ENCODE results near the gene NLRP9. TPM values are rescaled to one million over a fixed set of nuclear protein-coding genes. Genes with fewer than 3 reads are reported as not detected.

Gene NLRP9
- total RNA-seq, 1 experiment from 2014 or later = not detected

DNA sequence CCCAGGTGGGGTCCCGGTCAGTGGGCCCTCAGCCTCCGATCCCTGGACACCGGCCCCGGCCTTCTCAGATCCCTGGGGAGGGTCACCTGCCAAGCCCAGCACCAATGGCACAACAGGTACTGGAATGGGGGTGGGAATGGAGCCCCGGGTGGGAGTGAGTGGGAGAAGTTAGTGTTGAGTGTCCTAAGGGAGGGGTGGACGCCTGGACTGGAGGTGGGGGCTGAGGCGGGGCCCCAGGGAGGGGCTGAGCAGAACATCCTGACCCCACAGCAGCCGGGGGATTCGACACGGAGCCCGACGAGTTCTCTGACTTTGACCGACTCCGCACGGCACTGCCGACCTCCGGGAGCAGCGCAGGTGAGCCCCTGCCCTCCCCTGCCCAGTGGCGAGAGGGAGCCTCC, 45.5 kb downstream of the NLRP9 start:
- DNase-seq (ENCODE audit: low read depth, low spot score) = no peak
- in situ Hi-C loops (cut with HindIII; ENCODE audit: low pct_unique_long_range_greater_than_20kb, low sequenced_read_pairs) = no loop called here

GRCh38 chr19:55691561-55692481, 46.4 kb downstream of the NLRP9 start:
- DNase-seq (ENCODE audit: low read depth, low spot score) = no peak
- in situ Hi-C loops (cut with HindIII; ENCODE audit: low pct_unique_long_range_greater_than_20kb, low sequenced_read_pairs) = no loop called here

DNA sequence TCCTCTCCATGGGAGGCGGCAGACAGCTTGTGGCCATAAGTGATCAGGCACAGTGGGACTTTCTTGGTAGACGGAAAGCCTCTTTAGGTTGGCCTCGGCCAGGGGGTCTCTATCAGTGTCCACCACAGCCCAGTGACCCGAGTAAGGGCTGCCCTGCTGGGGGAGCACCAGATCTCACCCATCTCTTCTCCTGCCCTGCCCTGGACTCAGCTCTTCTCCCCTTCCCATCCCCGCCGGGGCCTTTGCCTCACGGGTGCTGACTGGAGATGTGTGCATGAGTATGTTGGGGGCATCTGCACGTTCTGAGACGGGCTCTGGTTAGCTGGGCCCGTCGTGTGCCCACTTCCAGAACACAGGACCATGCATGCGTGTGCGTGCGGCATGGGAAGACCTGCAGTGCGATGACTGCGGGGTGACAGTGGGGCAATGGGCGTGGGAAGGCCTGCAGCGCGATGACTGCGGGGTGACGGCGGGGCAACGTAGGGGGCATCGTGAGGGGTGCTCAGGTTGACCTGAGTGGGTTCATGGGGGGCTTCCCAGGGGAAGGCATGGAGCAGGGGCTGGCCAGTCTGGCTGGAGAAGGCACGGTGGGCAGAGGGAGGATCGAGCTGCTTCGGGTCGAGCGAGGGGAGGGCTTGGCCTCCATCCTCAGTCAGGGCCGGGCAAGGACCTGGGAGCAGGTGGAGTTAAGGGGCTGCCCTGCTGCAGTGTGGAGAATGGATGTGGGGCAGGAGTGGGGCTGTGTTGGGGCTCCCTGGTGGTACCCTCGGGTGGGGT, 47.2 kb downstream of the NLRP9 start:
- in situ Hi-C loops (cut with HindIII; ENCODE audit: low pct_unique_long_range_greater_than_20kb, low sequenced_read_pairs) = no loop called here
- no peak for DNase-seq (ENCODE audit: low read depth, low spot score)

DNA sequence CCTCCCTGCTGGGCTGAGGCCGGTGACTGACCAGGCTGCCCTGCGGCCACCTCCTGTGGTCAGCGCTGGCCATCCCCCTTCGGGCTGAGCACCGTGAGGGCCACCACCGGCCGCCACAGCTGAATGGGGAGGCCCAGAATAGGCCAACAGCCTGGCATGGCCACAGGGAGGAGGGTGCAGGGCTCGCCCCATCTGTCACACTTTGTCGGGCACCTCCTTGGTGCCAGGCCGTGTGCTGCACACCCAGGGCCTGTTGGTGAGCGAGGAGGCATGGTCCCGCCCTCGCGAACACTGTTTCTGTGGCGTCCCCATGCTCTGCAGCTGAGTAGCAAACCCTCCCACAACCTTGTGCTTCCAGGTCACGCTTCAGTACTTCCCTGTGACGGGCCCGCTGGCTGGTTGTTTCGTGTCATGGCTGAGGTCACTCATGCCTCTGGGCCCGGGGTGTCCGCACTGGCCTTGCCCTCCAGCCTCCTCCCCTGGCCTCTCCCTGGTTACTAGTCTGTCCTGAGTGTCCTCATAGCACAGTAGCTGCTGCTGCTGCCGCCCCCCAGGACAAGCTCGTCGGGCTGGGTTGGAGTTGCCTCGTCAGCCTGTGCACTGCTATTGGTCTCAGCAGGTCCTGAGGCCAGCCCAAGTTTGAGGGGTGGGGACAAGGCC, 48.0 kb downstream of the NLRP9 start:
- in situ Hi-C loops (cut with HindIII; ENCODE audit: low pct_unique_long_range_greater_than_20kb, low sequenced_read_pairs) = no loop called here
- DNase-seq (ENCODE audit: low read depth, low spot score) = no peak

GRCh38 chr19:55689411-55690108, 48.6 kb downstream of the NLRP9 start:
- no peak for DNase-seq (ENCODE audit: low read depth, low spot score)
- in situ Hi-C loops (cut with HindIII; ENCODE audit: low pct_unique_long_range_greater_than_20kb, low sequenced_read_pairs) = no loop called here

DNA sequence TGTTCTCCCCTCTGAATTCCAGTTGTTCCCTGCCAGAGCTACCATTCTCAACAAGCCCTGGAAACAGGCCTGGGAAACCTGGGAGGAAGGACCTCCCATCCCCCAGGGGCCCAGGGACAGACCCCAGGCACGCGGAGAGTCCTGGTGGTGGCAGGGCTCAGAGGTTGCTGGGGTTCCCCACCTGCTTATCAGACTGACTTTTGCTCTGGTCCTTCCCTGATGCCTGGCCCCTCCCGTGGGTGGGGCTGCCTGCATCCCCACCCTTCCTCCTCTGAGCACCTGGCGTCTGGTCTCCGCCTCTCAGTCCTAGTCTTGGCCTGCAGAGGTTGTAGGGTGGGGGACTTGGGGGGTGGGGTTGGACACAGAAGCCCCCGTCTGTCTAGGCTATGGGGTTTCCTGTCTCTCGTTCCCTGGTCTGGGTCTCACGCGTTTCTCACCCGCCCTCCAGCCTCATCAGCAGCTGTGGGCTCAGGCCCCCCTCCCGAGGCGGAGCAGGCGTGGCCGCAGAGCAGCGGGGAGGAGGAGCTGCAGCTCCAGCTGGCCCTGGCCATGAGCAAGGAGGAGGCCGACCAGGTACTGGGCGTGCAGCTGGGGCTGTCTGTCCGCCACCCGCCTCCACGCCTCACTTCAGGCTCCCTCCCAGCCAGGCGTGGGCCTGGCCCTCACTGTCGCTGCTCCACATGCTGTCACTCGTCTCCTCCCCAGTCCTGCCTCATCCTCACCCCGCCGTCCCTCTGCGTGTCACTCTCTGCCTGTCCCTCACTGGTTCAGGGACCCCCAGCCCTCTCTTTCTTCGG, 49.6 kb downstream of the NLRP9 start:
- in situ Hi-C loops (cut with HindIII; ENCODE audit: low pct_unique_long_range_greater_than_20kb, low sequenced_read_pairs) = no loop called here
- no peak for DNase-seq (ENCODE audit: low read depth, low spot score)

GRCh38 chr19:55687281-55688201, 50.7 kb downstream of the NLRP9 start:
- DNase-seq (ENCODE audit: low read depth, low spot score) = no peak
- in situ Hi-C loops (cut with HindIII; ENCODE audit: low pct_unique_long_range_greater_than_20kb, low sequenced_read_pairs) = no loop called here

GRCh38 chr19:55686311-55687050, 51.7 kb downstream of the NLRP9 start:
- in situ Hi-C loops (cut with HindIII; ENCODE audit: low pct_unique_long_range_greater_than_20kb, low sequenced_read_pairs) = no loop called here

GRCh38 chr19:55685776-55686175, 52.4 kb downstream of the NLRP9 start:
- in situ Hi-C loops (cut with HindIII; ENCODE audit: low pct_unique_long_range_greater_than_20kb, low sequenced_read_pairs) = no loop called here
- no peak for DNase-seq (ENCODE audit: low read depth, low spot score)

More at GRCh38 chr19:55686311-55687050, 51.7 kb downstream of the NLRP9 start:
- no peak for DNase-seq (ENCODE audit: low read depth, low spot score)

DNA sequence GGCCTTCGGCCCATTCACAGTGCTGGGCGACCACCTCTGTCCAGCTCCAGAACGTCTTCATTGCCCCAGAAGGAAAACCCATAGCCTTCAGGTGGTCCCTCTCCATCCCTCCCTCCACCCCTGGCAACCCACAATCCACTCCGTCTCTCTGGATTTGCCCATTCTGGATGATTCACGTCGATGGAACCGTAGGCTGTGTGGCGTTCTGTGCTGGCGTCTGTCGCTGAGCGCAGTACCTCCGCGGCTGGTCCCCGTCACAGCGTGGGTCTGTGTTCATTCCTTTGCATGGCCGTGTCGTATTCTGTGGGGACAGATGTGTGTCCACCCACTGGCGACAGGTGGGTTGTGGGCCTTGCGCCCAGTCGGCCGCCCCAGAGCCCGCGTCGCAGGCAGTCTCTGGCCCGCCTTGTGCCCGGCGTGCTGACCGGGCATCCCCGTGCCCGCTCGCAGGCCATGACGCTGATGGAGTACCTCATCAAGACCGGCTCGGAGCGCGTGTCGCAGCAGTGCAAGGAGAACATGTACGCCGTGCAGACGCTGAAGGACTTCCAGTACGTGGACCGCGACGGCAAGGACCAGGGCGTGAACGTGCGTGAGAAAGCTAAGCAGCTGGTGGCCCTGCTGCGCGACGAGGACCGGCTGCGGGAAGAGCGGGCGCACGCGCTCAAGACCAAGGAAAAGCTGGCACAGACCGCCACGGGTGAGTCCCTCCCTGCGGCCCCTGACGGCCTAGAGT, 53.1 kb downstream of the NLRP9 start:
- DNase-seq (ENCODE audit: low read depth, low spot score) = no peak
- in situ Hi-C loops (cut with HindIII; ENCODE audit: low pct_unique_long_range_greater_than_20kb, low sequenced_read_pairs) = no loop called here

DNA sequence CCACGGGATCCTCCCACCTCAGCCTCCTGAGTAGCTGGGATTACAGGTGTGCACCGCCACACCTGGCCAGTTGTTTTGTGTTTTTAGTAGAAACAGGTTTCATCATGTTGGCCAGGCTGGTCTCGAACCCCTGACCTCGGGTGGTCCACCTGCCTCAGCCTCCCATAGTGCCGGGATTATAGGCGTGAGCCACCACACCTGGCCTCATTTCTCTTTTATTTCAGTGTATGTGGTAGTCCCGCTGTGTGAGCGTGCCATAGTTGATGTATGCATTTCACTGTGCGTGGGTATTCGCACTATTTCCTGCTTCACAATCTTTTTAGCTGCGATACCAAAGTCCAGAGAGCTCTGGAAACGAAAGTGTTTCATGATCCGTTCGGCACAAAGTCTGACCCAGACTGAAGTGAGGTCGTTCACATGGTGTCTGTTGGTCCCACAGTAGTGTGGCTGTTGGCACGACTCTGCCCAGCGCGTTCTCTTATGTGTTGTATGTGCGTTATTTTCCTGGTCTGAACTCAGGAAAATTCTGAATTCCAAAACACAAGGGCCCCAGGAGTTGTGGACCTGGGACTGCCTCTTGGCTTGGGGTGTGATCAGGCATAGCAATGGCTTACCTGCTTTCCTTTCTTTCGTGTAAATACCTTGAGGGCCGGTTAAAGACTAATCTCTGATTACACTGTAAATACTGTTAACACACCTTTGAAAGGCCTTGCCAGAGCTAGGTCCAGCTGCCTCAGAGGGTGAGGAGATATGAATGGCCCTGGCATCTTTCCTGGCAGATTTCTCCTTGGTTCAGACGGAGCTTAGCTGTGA, 54.5 kb downstream of the NLRP9 start:
- DNase-seq (ENCODE audit: low read depth, low spot score) = no peak
- in situ Hi-C loops (cut with HindIII; ENCODE audit: low pct_unique_long_range_greater_than_20kb, low sequenced_read_pairs) = no loop called here

- in situ Hi-C loops (cut with HindIII; ENCODE audit: low pct_unique_long_range_greater_than_20kb, low sequenced_read_pairs) = no loop called here
- no peak for DNase-seq (ENCODE audit: low read depth, low spot score)
These were observed 56.8 kb downstream of the NLRP9 start for GRCh38 chr19:55681131-55682092.

Data from SK-MEL-5 (cell line).